HG03378 (cell line): Measurements from ENCODE around the gene NEUROG1.
"Not testable (repeated sequence)": the region's sequence is repeated elsewhere in the genome, so short reads cannot be mapped to it uniquely, and the experiment has no call there.

Source experiments
- ATAC-seq: cut with Tn5 transposase; IDR thresholded peaks from one replicate; pipeline ENCODE4 v1.9.1; 2021; ENCODE audit warnings: mild to moderate bottlenecking, moderate library complexity; ENCODE audit not compliant: unreplicated experiment

NEUROG1 gene

GRCh38 chr5:135538261-135538660 is 2.5 kb upstream of the NEUROG1 start:
- ATAC-seq = no peak

GRCh38 chr5:135537745-135538144 is 2.0 kb upstream of the NEUROG1 start:
- no peak for ATAC-seq

GRCh38 chr5:135537271-135537670 is 1.5 kb upstream of the NEUROG1 start:
- ATAC-seq = no peak

GRCh38 chr5:135535420-135535819 is 344 bp downstream of the NEUROG1 start:
- no peak for ATAC-seq

DNA sequence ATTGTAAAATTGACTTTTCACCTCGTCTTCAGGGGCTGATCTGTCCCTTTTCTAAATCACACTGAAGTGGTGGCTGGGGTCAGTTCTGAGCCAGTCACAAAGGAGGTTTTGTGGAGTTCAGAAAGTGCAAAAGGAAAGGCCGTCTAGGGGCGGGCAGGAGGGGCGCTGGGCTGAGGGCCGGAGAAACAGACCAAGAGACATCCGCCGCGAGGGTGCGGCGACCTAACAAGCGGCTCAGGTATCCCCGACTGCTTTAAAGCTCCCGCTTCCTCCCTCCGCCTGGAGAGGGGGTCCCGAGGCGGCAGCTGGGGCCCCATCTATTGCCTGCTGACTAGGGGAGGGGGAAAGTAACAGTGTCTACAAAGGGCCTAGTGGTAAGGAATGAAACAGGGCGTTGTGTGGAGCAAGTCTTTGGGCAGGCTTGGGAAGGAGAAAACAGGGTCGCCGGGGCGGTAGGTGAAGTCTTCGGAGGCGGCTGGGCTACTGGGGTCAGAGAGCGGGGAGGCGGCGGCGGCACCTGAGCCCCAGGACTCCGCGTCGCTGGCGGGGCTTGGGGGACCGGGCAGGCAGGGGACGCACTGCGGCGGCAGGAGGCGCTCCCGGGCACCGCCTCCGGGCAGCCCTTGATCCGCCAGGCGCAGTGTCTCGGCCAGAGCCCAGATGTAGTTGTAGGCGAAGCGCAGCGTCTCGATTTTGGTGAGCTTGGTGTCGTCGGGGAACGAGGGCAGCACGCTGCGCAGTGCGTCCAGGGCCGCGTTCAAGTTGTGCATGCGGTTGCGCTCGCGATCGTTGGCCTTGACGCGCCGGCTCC is 950 bp downstream of the NEUROG1 start:
- no peak for ATAC-seq

DNA sequence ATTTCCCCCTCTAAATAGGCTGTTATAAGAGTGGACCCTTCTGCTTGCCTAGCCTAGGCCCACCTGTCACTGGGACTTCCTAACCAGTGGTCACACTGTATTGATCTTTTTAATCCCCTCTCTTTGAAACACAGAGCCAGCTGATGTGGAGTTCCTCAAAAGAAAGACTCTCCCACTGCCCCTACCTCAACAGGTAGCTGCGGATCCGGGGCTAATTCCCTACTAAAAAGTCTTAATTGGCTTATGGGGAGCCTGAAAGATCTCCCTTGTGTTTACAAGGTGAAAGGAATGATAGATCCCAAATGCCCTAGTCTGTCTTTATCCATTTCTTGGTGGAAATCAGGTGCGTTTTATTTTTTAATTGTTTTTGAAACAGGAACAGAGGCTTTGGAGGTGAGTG is 2.0 kb downstream of the NEUROG1 start:
- no peak for ATAC-seq

DNA sequence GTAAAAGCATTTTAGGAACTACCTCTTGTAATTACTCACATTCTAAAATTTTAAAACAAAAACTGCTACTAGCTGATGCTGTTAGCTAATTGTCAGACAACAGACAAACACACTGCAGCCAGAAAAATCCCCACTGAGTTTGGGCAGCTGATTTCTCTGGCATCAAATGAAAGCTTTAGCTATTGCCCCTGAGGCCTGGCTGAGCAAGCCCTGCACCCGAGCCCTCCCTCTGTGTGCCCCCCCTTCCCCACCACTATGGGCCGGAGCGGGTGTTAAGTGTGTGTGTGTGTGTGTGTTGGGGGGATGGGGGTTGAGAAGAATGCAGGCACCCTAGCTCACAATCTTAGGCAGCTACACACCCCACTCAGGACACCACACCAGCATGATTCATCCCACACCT is 2.4 kb downstream of the NEUROG1 start:
- ATAC-seq = no peak

DNA sequence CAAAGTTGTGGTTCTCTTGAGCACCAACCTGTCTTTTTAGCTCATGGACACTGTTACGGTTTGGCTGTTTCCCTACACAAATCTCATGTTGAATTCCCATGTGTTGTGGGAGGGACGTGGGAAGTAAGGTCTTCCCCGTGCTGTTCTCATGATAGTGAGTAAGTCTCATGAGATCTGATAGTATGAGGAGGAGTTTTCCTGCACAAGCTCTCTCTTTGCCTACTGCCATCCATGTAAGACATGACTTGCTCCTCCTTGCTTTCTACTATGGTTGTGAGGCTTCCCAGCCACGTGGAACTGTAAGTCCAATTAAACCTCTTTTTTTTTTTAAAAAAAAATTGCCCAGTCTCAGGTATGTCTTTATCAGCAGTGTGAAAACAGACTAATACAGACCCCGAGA is 6.2 kb downstream of the NEUROG1 start:
- ATAC-seq = not testable (repeated sequence)

GRCh38 chr5:135526924-135527323 is 8.8 kb downstream of the NEUROG1 start:
- no peak for ATAC-seq

DNA sequence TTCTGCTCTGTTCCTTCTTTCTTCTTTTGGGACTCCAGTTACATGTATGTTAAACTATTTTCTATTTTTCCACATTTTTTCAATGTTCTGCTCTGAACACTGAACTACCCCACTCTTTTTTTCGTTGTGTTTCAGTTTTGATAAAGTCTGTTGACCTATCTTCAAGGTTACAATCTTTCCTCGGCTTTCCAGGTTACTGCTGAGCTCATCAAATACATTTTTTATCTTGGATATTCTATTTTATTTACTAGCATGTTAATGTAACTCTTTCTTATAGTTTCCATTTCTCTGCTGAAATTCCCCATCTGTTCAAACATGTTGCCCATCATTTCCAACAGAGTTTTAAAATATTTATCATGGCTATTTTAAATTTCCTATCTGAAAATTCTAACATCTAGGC is 13.8 kb downstream of the NEUROG1 start:
- ATAC-seq = no peak

- ATAC-seq = no peak
Observed at GRCh38 chr5:135517631-135518030, 18.1 kb downstream of the NEUROG1 start.

DNA sequence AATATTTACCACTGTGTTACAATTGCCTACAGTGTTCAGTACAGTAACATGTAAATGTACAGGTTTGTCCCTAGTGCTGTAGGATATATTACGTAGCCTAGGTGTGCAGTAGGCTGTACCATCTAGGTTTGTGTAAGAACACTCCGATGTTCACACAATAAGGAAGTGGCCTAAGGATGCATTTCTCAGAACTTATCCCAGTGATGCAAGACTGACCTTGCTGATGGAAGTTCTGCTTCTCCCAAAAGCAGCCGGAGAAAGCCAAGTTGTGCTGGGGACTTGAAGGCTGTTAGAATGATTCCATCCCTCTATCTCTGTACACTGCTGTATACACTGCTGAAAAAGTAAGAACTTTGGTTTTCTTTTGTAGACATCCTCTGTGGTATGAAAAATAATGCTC is 21.6 kb downstream of the NEUROG1 start:
- ATAC-seq = no peak

- no peak for ATAC-seq
Observed at GRCh38 chr5:135511761-135512575, 23.8 kb downstream of the NEUROG1 start.

DNA sequence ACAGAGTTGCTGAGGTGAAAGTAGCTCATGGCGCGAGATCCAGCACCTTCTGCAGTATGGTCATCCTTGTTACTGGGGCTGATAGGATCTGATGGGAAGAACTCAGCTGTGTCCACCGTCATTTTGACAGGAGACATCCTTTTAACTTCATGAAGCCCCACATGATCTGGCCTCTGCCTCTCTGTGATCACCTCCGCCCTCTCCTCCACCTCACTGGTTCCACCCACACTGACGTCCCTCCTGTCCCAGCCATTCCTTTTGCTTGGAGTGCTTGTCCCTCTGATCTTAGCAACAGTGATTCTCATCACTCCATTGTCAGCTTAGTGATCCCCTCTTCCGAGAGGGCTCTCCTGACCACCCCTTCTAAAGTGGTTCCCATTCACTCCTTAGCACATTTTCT is 25.8 kb downstream of the NEUROG1 start:
- ATAC-seq = no peak

DNA sequence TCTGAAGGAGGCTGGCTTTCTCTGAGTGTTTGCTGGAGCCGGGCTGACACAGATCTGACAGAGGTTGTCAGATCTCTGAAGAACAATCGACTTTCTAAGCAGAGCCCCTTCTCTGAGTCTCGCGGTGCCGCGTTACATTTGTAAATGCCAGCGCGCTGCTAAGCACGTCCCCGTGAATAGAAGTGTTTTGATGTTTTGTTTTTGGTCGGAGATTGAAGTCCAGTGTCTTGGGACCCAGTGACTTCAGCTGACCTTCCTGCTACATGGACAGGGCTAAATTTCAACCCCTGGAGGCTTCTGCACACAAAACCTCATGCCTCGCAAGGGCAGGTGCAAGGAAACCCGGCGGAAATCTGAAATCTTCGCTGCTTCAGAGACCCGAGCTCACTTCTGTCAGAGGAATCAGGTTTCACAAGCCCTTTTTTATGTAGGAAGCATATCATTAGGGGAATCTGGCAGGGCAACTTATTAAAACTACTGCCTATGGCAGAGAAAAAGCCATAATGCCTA is 27.2 kb downstream of the NEUROG1 start:
- no peak for ATAC-seq

GRCh38 chr5:135505973-135506372 is 29.8 kb downstream of the NEUROG1 start:
- ATAC-seq = no peak

DNA sequence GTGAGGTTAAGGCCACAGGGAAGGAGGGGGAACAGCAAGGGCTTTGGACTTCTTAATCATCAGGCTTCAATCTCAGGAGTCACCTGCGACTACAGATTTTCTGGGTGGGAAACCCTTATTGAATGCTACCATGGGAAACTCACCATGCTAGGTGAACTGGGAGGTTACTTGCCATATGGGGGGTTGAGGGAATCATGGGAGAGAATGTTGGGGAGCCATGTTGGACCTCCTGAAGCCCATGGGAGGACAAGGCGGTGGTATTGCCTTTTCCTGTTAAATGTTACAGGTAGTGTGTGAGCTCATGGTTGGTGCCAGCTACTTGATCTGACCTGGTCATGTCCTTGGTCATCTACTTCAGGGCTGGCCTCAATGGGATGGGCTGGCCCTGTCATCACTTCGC is 31.4 kb downstream of the NEUROG1 start:
- ATAC-seq = no peak

DNA sequence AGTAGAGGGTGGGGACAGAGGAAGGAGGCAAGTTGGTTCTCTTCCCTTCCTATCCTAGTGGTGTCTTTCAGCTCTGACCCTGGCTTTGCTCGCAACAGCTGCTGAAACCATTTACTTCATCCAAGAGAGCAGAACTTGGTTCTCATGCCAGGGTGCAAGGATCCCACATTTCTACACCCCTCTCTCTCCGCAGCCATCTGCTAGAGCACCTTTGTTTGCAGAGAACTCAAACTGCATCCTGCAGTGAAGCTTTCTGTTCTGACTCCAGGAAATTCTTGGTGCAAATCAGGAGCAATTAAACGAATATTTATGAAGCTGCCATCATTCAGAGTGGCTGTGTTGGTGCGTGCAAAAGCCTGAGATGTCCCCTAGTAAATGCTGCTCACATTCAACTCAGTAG is 31.9 kb downstream of the NEUROG1 start:
- ATAC-seq = no peak

GRCh38 chr5:135502836-135503520 is 32.8 kb downstream of the NEUROG1 start:
- no peak for ATAC-seq

DNA sequence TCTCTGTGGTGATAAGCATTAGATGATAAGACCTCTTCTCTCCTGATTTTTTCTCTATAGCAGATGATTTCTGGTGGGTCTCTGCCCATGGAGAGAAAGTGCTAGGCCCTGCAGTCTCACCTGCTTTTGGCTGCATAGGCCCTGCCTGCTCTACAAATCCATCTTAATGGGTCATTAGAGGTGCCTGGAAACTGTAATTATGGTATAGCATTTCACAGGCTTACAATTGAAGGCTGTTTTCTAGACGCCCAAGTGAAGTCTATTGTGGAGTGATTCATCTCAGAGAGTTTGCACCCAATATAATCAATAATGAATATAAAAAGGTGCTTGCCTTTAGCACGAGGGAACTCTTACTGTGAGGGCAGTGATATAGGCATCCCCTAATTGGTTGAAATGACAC is 33.8 kb downstream of the NEUROG1 start:
- ATAC-seq = no peak

- ATAC-seq = no peak
Observed at GRCh38 chr5:135498637-135498995, 37.1 kb downstream of the NEUROG1 start.
